Measurements from ENCODE around the gene LRRC10. TPM values are rescaled to one million over a fixed set of nuclear protein-coding genes. Genes with fewer than 3 reads are reported as not detected.

The LRRC10 gene
- total RNA-seq, 1 experiment from 2014 or later, result not detected

DNA sequence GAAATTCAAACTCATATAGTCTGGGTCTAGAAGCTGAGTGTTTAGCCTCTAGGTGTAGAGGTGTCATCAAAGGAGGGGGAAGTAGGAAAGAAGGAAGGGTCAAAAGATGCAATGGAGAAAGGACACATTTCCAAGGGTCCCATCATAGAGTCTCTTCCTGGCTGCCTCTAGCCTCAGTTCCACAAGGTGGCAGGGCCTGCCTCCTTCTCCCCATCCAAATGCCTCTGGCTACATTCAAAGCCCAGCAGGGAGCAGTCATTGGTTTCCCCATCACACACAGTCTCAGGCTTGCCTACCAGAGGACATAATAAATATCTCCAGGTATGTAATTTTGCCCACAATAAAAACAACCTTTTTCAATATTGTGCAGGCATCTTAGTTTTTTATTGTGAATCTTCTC is 27.5 kb downstream of the LRRC10 start:
- no TSS peak for BruUV-seq (replicated peaks)
- H3K4me1 ChIP-seq (ENCODE audit: control insufficient read depth, insufficient read depth, low read length), result no peaks in the 10 kb centered on the region
- no peak for ATAC-seq

DNA sequence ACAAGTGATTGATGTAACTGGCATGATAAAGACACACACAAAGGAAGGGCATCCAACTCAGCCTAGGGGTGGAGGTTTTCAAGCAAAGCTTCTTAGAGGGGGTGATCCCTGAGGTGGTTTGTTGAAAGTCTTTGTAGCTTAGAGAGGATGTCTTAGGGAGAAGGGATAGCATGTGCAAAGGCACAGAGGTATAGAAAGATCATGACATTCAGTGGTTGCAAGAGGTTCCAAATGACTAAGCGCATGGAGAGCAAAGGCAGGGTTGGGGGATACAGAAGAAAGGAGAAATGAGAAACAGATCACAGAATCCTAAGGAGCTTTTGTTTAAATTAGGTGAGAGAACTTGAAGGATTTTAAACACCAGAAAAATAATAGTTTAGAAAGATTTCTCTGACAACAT is 30.6 kb downstream of the LRRC10 start:
- in situ Hi-C loops (cut with HindIII; ENCODE audit: low pct_unique_long_range_greater_than_20kb, low sequenced_read_pairs), result loop anchor here (25.0 kb wide), 1 partner anchor 93 kb away; no protein-coding TSS in a partner anchor
- ATAC-seq, result no peak
- Histone ChIP-seq H3K4me3 (ENCODE audit: low read depth in 2 of 2, low read length in 2 of 2) (no peak overlapping the region), H3K27me3 (ENCODE audit: control insufficient read depth, insufficient read depth, low read length) (no peaks in the 10 kb centered on the region), H3K4me1 (ENCODE audit: control insufficient read depth, insufficient read depth, low read length) (no peaks in the 10 kb centered on the region), H3K9me3 (ENCODE audit: control insufficient read depth, insufficient read depth, low read depth, low read length) (no peaks in the 10 kb centered on the region), H3K27ac (ENCODE audit: low read length) (no peak overlapping the region), H3K36me3 (ENCODE audit: control insufficient read depth, insufficient read depth, low read length) (peaks cover 2% of the 10 kb centered on the region; the same call in 1 of the 2 replicates)
- intact Hi-C loops (cut with micrococcal nuclease; ENCODE audit: unreplicated experiment), result no loop called here
- CTCF ChIA-PET, result interaction anchor here (0.6 to 1.1 kb wide), 2 partner anchors 10 to 177 kb away, joined by 4 to 5 read pairs; no protein-coding TSS in a partner anchor
- 0 out of 2 replicates have a peak, but pooled peaks have one; percentile 4 for TF ChIP-seq POLR2AphosphoS5 (IDR thresholded peaks at IDR 0.05; ENCODE audit: low read depth, low read length)
- TF ChIP-seq, protein P1, sequence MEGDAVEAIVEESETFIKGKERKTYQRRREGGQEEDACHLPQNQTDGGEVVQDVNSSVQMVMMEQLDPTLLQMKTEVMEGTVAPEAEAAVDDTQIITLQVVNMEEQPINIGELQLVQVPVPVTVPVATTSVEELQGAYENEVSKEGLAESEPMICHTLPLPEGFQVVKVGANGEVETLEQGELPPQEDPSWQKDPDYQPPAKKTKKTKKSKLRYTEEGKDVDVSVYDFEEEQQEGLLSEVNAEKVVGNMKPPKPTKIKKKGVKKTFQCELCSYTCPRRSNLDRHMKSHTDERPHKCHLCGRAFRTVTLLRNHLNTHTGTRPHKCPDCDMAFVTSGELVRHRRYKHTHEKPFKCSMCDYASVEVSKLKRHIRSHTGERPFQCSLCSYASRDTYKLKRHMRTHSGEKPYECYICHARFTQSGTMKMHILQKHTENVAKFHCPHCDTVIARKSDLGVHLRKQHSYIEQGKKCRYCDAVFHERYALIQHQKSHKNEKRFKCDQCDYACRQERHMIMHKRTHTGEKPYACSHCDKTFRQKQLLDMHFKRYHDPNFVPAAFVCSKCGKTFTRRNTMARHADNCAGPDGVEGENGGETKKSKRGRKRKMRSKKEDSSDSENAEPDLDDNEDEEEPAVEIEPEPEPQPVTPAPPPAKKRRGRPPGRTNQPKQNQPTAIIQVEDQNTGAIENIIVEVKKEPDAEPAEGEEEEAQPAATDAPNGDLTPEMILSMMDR (IDR thresholded peaks at IDR 0.05), result no peak
- POLR2A ChIA-PET, result no interaction called here
- DNase-seq (ENCODE audit: low read depth, low spot score), result no peak
- no TSS peak for BruUV-seq (replicated peaks)

More for the DNA sequence above, 27.5 kb downstream of the LRRC10 start:
- Histone ChIP-seq H3K9me3 (ENCODE audit: control insufficient read depth, insufficient read depth, low read depth, low read length) (no peaks in the 10 kb centered on the region), H3K27ac (ENCODE audit: low read length) (no peak overlapping the region), H3K4me3 (ENCODE audit: low read depth in 2 of 2, low read length in 2 of 2) (no peak overlapping the region), H3K27me3 (ENCODE audit: control insufficient read depth, insufficient read depth, low read length) (no peaks in the 10 kb centered on the region), H3K36me3 (ENCODE audit: control insufficient read depth, insufficient read depth, low read length) (peaks cover 21% of the 10 kb centered on the region)
- ChIA-PET CTCF (interaction anchor here (0.6 kb wide), 1 partner anchor 194 kb away, joined by 3 read pairs; no protein-coding TSS in a partner anchor), POLR2A (no interaction called here)
- in situ Hi-C loops (cut with HindIII; ENCODE audit: low pct_unique_long_range_greater_than_20kb, low sequenced_read_pairs) (loop anchor here (25.0 kb wide), 1 partner anchor 96 kb away; no protein-coding TSS in a partner anchor), intact Hi-C loops (cut with micrococcal nuclease; ENCODE audit: unreplicated experiment) (no loop called here)
- DNase-seq (ENCODE audit: low read depth, low spot score), result no peak
- TF ChIP-seq POLR2AphosphoS5 (IDR thresholded peaks at IDR 0.05; ENCODE audit: low read depth, low read length) (no peak), TCF7L2 (IDR thresholded peaks at IDR 0.05; ENCODE audit: low read depth, low read length) (no peak), REST (IDR thresholded peaks at IDR 0.05; ENCODE audit: insufficient read depth in 1 of 2, low read depth in 2 of 2, low read length in 1 of 2) (no peak), SIN3A (IDR thresholded peaks at IDR 0.05; ENCODE audit: borderline replicate concordance, insufficient read depth, low read depth, low read length) (no peak)
- TF ChIP-seq, protein P1 (IDR thresholded peaks at IDR 0.05), result peak; percentile 42
